ENCODE data around the gene ADK.
"Not testable (repeated sequence)": the region's sequence is repeated elsewhere in the genome, so short reads cannot be mapped to it uniquely, and the experiment has no call there.

The ADK gene

GRCh38 chr10:74238516-74238915 is 87.5 kb downstream of the ADK start:
- DNase-seq (ENCODE audit: low read depth): no peak

DNA sequence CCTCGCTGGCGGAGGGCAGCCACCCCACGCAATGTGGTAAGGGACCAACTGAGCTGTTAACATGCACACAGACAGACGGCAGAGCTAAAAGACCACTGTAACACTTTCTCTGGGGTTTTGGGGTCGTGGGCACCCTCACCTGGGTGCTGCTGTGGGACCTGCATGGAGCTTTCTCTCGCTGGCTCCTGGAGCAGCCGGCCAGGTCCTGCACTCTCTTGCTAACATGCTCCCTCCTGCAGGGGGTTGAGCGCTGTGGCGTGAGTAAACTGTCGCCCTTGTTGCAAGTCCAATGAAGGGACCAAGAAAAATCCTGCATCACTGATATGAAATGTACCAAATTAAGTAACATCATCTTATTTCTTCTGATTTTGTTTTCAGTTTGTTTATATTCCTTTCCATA is 92.0 kb downstream of the ADK start:
- DNase-seq (ENCODE audit: low read depth): no peak

- DNase-seq (ENCODE audit: low read depth): peak; percentile 23
Observed at GRCh38 chr10:74244097-74244685, 93.2 kb downstream of the ADK start.

GRCh38 chr10:74244807-74245206 is 93.8 kb downstream of the ADK start:
- no peak for DNase-seq (ENCODE audit: low read depth)

DNA sequence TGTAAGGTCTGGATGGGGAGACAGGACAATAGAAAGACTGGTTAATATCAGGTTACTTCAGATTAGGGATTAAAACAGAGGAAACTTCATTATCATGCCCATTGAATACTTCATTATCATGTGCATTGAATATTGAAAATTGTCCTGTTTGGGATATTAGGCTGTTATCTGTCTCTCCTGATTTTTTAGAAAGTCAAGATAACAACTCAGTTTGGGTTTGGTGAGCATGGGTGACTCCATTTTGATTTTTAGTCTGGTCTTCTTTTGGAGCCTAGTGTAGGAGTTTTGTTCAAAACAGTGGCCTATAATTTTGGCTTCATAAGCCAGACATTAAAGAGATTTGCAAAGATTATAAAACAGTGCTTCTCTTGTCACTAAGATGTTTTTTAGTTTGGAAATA is 95.5 kb downstream of the ADK start:
- DNase-seq (ENCODE audit: low read depth): no peak

DNA sequence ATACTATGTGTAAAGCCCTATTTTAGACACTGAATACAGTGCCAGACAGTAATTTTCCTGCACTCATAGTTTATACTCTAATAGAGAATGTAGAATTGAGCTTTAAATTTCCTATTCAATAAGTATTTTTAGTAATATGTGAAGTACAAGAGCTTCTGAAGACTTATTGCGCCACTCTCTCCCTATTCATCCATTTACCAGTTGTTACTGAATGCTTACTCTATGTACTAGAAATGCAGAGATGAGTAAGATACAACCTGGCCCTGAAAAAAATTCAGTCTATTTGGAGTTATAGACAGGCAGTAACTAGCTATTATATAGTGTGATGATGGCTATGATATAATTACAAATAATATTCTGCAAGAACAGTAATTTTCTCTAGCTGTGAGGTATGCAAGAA is 98.8 kb downstream of the ADK start:
- DNase-seq (ENCODE audit: low read depth): no peak

DNA sequence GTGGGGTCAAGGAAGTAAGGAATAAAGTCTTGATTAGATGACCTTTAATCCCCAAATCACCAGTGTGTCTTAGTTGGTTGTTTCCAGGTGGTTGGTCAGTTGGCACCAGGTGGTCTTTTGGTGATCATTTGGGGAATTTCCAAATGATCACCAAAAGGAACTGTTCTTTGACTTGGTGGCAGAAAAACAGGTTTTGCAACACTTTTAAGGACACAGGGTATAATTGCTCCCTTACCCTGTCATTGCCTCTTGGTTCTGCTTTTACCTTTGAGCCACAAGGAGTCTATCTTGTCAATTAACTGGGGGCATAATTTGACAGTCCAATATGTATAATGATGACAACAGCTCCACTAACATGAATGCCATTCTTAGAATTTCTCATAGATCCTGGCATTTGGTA is 104.2 kb downstream of the ADK start:
- no peak for DNase-seq (ENCODE audit: low read depth)

- no peak for DNase-seq (ENCODE audit: low read depth)
Observed at GRCh38 chr10:74255888-74256357, 104.9 kb downstream of the ADK start.

DNA sequence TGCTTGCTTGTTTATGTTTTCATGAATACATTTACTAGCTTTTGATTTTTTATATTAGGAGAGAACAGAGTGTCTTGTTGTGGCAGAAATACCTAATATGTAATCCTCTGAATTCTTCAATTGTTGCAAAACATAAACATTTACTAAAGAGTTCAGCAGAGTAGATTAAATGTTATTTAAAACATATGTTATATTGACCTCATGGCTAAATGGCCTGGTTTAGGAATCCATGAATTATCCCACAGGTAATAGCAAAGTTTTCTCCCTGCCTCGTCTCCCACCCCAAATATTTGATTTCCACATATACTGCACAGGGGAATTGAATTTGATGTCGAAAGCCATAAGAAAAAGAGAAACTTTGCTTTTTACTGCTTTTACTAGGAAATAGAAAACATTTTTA is 111.8 kb downstream of the ADK start:
- DNase-seq (ENCODE audit: low read depth): no peak

DNA sequence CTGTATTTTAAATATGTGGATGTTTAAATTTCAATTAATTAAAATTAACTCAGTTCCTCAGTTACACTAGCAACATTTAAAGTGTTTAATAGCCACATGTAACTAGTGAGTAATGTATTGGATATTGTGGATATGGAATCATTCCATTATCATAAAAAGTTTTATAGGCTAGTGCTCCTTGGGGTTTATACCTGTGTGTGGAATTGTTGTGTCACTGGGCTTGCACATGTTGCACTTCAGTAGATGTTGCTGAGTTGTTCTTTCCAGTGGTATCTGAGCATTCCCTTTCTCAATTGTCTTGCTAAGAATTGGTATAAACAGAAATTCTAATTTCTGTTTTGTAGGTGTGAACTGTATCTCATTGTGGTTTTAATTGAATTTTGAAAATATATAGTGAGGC is 113.0 kb downstream of the ADK start:
- DNase-seq (ENCODE audit: low read depth): no peak

DNA sequence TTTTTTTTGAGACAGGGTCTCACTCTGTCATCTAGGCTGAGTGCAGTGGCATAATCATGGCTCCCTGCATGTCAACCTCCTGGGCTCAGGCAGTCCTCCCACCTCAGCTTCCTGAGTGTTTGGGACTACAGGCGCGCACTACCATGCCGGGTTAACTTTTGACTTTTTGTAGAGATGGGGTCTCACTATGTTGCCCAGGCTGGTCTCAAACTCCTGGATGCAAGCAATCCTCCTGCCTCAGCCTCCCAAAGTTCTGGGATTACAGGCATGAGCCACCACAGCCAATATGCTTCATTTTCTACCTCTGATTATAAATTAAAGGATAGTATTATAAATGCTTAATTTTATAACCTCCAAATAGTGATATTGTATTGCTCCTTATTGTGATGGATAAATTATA is 121.3 kb downstream of the ADK start:
- no peak for DNase-seq (ENCODE audit: low read depth)

DNA sequence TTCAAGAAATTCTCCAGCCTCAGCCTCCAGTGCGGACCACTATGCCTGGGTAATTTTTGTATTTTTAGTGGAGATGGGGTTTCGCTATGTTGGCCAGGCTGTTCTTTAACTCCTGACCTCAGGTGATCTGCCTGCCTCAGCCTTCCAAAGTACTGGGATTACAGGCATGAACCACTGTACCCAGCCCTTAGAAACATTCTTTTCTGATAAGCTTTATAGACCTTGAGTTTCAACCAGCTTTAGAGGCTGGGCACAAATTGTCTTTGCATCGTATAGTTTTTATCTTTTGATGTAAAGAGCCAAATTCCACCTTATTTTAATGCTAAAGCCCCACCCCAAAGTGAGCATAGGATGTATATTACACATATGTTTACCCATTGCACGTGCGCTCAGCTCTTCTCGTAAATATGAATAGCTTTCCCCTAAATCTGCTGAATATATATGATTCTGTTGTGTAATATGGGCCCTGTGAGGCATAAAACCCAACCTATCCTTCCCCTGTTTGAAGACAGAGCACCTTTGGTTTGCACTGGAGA is 124.8 kb downstream of the ADK start:
- DNase-seq (ENCODE audit: low read depth): no peak

DNA sequence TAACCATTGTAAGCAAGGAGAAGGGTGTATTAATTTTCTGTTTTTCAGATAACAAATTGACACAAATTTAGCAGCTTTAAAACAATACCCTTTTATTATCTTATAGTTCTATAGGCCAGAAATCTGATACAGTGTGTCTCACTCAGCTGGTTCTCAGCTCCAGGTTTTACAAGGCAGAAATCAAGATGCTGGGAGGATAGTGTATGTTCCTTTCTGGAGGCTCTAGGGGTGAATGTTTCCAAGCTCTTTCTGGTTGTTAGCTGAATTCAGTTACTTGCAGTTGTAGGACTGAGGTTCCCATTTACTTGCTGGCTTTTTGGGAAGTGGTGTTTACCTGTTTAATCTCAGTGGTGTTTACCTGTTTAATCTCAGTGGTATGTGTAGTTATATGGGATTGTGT is 125.4 kb downstream of the ADK start:
- no peak for DNase-seq (ENCODE audit: low read depth)

DNA sequence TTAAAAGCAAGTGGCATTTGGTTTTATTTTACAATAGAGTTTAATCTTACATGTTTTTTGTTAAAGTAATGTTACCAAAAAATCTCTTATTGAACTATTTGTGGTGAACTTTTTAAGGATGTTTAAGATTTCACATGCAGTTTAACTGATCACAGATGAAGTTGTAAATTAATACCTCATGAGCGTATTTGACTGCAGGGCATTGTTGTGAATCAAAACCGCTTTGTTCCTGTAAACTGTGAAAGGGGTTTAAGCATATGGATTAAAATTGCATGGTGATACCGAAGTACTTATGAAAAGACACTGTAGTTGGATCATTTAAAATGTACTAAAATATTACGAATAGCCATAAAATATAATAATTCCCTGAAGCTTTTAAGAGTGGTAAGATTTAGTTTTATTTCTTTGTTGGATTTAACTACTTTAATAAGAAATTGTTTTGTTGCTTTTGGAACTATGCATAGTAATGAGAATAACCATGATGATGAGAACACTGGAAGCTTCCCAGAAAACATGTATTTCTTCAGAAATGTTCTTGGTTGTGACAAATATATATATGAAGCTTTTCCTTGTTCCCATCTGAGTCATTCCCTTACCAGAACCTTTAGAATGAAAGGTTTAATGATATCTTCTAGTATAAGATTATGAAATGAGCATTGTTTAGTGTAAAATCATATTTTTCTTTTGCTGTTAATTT is 131.3 kb downstream of the ADK start:
- no peak for DNase-seq (ENCODE audit: low read depth)

GRCh38 chr10:74282848-74283210 is 131.8 kb downstream of the ADK start:
- no peak for DNase-seq (ENCODE audit: low read depth)

- DNase-seq (ENCODE audit: low read depth): no peak
Observed at GRCh38 chr10:74289188-74289587, 138.2 kb downstream of the ADK start.

DNA sequence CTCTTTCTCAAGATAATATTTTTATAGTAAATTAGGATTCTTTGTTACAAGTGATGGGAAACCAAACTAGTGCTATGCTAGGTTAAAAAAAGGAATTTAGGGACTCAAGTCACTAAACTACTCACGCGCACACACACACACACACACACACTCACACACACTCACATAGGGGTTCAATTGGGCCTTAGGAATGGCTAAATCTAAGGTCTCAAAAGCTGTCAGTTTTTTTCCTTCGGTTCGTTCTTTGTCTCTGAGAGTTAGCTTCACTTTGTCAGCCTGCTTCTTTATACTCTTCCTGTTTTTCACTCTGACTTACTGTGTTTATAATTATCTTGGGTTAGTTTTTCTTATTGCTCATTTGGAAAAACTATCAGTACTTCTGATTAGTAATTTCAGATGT is 138.9 kb downstream of the ADK start:
- no peak for DNase-seq (ENCODE audit: low read depth)

GRCh38 chr10:74290708-74291107 is 139.7 kb downstream of the ADK start:
- peak; percentile 56 for DNase-seq (ENCODE audit: low read depth)

- no peak for DNase-seq (ENCODE audit: low read depth)
Observed at GRCh38 chr10:74292871-74293427, 141.9 kb downstream of the ADK start.

DNA sequence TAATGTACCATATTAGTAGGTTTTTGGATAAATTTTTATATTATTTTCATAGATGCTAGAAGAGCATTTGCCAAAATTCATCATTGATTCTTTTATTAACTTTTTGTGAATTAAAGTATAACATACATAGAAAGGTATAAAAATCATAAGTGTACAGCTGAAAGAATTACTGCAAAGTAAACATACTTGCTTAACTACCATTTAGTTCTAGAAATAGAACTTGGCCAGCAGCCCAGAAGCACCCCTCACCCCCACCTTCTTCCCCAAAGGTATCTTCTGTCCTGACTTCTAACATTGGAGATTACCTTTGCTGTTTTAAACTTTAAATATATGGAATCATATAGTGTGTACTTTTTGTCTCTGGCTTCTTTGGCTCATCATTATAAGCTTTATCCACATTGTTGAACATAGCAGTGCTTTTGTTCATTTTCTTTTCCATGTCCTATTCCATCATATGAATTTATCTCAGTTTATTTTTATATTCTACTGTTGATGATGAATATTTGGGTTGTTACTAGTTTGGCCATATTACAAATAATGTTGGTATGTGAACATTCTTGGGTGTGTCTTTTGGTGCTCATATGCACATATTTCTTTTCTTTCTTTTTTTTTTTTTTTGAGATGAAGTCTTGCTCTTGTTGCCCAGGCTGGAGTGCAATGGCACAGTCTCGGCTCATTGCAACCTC is 142.8 kb downstream of the ADK start:
- no peak for DNase-seq (ENCODE audit: low read depth)

DNA sequence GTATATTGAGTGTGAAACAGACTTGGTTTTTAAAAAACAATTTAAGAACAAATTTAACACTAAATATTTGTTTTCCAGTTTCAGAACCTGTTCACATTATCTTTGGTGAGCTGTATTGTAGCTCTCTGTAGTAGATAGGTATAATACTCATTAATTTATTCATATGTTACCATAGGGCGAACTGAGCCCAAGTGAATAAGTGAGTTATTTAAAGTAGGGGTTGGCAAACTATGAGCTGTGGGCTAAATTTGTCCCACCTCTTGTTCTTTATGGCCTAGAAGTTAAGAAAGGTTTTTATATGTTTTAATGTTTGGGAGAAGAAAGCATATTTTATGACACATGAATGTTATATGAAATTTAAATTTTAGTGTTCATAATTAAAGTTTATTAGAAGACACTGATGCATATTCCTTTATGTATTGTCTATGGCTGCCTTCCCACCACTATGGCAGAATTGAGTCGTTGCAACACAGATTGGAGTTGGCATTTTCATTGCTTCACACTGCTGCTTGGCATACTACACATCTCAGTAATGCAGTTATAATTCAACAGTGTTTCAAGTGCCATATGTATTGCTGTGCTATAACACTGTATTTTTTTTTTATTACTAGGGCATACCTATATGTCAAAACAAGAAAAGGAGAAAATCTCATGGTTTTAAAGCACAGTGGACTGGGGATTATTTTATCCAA is 146.5 kb downstream of the ADK start:
- no peak for DNase-seq (ENCODE audit: low read depth)

DNA sequence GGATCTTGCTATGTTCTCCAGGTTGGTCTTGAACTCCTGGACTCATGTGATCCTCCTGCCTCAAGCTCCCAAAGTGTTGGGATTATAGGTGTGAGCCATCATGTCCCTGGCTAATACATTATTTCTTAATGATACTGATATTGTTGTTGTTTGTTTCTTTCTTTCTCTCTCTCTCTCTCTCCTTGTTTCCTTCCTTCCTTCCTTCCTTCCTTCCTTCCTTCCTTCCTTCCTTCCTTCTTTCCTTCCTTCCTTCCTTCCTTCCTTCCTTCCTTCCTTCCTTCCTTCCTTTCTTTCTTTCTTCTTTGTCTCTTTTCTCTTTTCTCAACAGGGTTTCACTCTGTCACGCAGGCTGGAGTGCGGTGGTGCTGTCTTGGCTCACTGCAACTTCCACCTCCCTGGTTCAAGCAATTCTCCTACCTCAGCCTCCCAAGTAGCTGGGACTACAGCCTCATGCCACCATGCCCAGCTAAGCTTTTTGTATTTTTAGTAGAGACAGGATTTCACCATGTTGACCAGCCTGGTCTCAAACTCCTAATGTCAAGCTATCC is 149.1 kb downstream of the ADK start:
- DNase-seq (ENCODE audit: low read depth): not testable (repeated sequence)
